ENCODE results near the gene CPXCR1. TPM values are rescaled to one million over a fixed set of nuclear protein-coding genes. Genes with fewer than 3 reads are reported as not detected.
"Not testable (repeated sequence)": the region's sequence is repeated elsewhere in the genome, so short reads cannot be mapped to it uniquely, and the experiment has no call there.

The CPXCR1 gene
- polyA plus RNA-seq, 3 donors, result not detected

DNA sequence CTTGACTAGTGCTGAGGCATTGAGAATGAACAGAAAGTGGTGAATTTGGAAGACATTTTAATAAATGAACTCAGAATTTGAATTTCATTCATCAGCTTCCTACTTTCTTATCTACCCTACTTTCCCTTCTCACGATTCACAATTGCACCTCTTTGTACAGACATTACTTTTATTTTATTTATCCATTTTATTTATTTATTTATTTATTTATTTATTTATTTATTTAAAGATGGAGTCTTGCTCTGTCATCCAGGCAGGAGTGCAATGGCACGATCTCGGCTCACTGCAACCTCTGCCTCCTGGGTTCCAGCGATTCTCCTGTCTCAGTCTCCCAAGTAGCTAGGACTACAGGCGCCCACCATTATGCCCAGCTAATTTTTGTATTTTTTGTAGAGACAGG is 5.3 kb downstream of the CPXCR1 start:
- H3K27ac ChIP-seq (ENCODE audit: low read depth in 1 of 2, low read length in 2 of 2); H3K4me1 Mint-ChIP-seq; H3K9ac ChIP-seq (ENCODE audit: insufficient read depth, low read length, poor library complexity, severe bottlenecking); H2AFZ ChIP-seq (ENCODE audit: insufficient read depth, low read depth, low read length, poor library complexity, severe bottlenecking); H3K4me2 ChIP-seq (replicated peaks; ENCODE audit: extremely low read depth, low read length, poor library complexity, severe bottlenecking); H3K36me3 ChIP-seq (replicated peaks in 1 of 2; ENCODE audit: control insufficient read depth in 1 of 2, insufficient read depth in 2 of 2, low read length in 2 of 2); H3K4me3 ChIP-seq (replicated peaks in 1 of 3; ENCODE audit: low read depth in 2 of 3, low read length in 3 of 3); DNase-seq; H3K4me1 ChIP-seq (ENCODE audit: control insufficient read depth in 1 of 2, insufficient read depth in 2 of 2, low read length in 2 of 2); H3K36me3 Mint-ChIP-seq; H3K9me3 Mint-ChIP-seq; H3K27me3 Mint-ChIP-seq (ENCODE audit: low read depth in 3 of 3); H3K9me3 ChIP-seq (replicated peaks in 1 of 2; ENCODE audit: control insufficient read depth in 1 of 2, insufficient read depth in 1 of 2, low read length in 2 of 2); H3K27ac Mint-ChIP-seq; H3K4me3 Mint-ChIP-seq; H3K27me3 ChIP-seq (ENCODE audit: control insufficient read depth in 2 of 2, insufficient read depth in 2 of 2, low read length in 2 of 2); intact Hi-C loops (cut with micrococcal nuclease); H3K79me2 ChIP-seq (ENCODE audit: insufficient read depth, low read length); H4K20me1 ChIP-seq (ENCODE audit: insufficient read depth, low read length): not testable (repeated sequence)
- WGBS (ENCODE audit: insufficient coverage), result 93% methylated on average over 3 of the region's 5 CpGs

DNA sequence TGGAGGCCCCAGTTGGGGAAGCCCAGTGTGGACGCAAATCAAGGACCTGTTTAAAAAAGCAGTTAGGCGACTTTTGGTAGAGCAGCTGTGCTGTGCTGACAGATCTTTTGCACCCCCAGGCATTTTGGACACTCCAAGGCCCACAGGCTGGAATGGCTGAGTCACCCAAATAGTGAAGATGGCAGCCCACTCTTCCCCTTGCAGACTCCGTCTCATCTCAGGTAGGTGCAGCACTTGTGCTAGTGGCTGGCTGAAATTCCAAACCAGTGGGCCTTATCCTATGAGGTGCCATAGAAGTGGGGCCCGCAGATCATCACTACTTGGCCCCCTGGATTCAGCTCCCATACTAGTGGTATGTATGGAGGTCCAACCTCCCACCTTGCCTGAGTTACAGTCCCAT is 42.8 kb downstream of the CPXCR1 start:
- no peak overlapping the region for H3K9ac ChIP-seq (ENCODE audit: insufficient read depth, low read length, poor library complexity, severe bottlenecking)
- H3K4me2 ChIP-seq (replicated peaks; ENCODE audit: extremely low read depth, low read length, poor library complexity, severe bottlenecking), result no peak overlapping the region
- no peaks in the 10 kb centered on the region for H3K27me3 Mint-ChIP-seq (ENCODE audit: low read depth in 3 of 3)
- peak overlapping the region in 1 of 7 donors; percentile 27 for H3K27ac Mint-ChIP-seq
- no peak overlapping the region for H3K4me3 ChIP-seq (replicated peaks in 1 of 3; ENCODE audit: low read depth in 2 of 3, low read length in 3 of 3)
- H3K36me3 Mint-ChIP-seq, result no peaks in the 10 kb centered on the region
- peaks cover 2 to 21% (median 6%) of the 10 kb centered on the region in 7 donors for H3K9me3 Mint-ChIP-seq
- no peak for DNase-seq
- no peaks in the 10 kb centered on the region for H4K20me1 ChIP-seq (ENCODE audit: insufficient read depth, low read length)
- H3K4me1 ChIP-seq (ENCODE audit: control insufficient read depth in 1 of 2, insufficient read depth in 2 of 2, low read length in 2 of 2), result no peaks in the 10 kb centered on the region
- WGBS (ENCODE audit: insufficient coverage), result 80% methylated on average over 2 of the region's 4 CpGs
- H3K4me3 Mint-ChIP-seq, result no peak overlapping the region
- H3K79me2 ChIP-seq (ENCODE audit: insufficient read depth, low read length), result no peaks in the 10 kb centered on the region
- no peaks in the 10 kb centered on the region for H3K27me3 ChIP-seq (ENCODE audit: control insufficient read depth in 2 of 2, insufficient read depth in 2 of 2, low read length in 2 of 2)
- intact Hi-C loops (cut with micrococcal nuclease), result no loop called here
- peaks cover 0 to 16% of the 10 kb centered on the region in 2 donors for H3K9me3 ChIP-seq (replicated peaks in 1 of 2; ENCODE audit: control insufficient read depth in 1 of 2, insufficient read depth in 1 of 2, low read length in 2 of 2)
- no peaks in the 10 kb centered on the region for H3K4me1 Mint-ChIP-seq
- no peak overlapping the region for H3K27ac ChIP-seq (ENCODE audit: low read depth in 1 of 2, low read length in 2 of 2)
- H3K36me3 ChIP-seq (replicated peaks in 1 of 2; ENCODE audit: control insufficient read depth in 1 of 2, insufficient read depth in 2 of 2, low read length in 2 of 2), result no peaks in the 10 kb centered on the region
- H2AFZ ChIP-seq (ENCODE audit: insufficient read depth, low read depth, low read length, poor library complexity, severe bottlenecking), result no peak overlapping the region
- TF ChIP-seq, protein P1, sequence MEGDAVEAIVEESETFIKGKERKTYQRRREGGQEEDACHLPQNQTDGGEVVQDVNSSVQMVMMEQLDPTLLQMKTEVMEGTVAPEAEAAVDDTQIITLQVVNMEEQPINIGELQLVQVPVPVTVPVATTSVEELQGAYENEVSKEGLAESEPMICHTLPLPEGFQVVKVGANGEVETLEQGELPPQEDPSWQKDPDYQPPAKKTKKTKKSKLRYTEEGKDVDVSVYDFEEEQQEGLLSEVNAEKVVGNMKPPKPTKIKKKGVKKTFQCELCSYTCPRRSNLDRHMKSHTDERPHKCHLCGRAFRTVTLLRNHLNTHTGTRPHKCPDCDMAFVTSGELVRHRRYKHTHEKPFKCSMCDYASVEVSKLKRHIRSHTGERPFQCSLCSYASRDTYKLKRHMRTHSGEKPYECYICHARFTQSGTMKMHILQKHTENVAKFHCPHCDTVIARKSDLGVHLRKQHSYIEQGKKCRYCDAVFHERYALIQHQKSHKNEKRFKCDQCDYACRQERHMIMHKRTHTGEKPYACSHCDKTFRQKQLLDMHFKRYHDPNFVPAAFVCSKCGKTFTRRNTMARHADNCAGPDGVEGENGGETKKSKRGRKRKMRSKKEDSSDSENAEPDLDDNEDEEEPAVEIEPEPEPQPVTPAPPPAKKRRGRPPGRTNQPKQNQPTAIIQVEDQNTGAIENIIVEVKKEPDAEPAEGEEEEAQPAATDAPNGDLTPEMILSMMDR (IDR thresholded peaks at IDR 0.05), result no peak
